Mesendoderm (in vitro differentiated cells): ENCODE measurements around the gene ST7L.

Experiments
- DNase-seq: peaks from one replicate; pipeline ENCODE4 v3.0.0; 2013
- H2AK5ac ChIP-seq: 2 replicates; pipeline ENCODE4 v1.6.1; 2013; ENCODE audit warnings: low read length, inconsistent platforms
- H2BK120ac ChIP-seq: 2 replicates; pipeline ENCODE4 v1.6.1; 2013; ENCODE audit warnings: low read depth, mild to moderate bottlenecking, low read length, moderate library complexity, mixed read lengths
- H2BK15ac ChIP-seq: replicated peaks from 2 replicates; pipeline ENCODE4 v1.6.1; 2013; ENCODE audit warnings: low read depth, mild to moderate bottlenecking, moderate library complexity
- H2BK5ac ChIP-seq: 2 replicates; pipeline ENCODE4 v1.6.1; 2013; ENCODE audit warnings: low read length, inconsistent platforms
- H3K18ac ChIP-seq: 2 replicates; pipeline ENCODE4 v1.6.1; 2013; ENCODE audit warnings: mild to moderate bottlenecking, low read length, mixed read lengths
- H3K23ac ChIP-seq: one replicate; pipeline ENCODE4 v1.6.1; 2013; ENCODE audit warnings: low read length
- H3K27ac ChIP-seq: 2 replicates; pipeline ENCODE4 v1.5.1; 2013; ENCODE audit warnings: low read depth, mild to moderate bottlenecking, inconsistent platforms, low read length, moderate library complexity
- H3K27me3 ChIP-seq: 2 replicates; pipeline ENCODE4 v1.6.1; 2013; ENCODE audit warnings: low read length, control low read depth, mild to moderate bottlenecking, inconsistent platforms; ENCODE audit not compliant: insufficient read depth, poor library complexity
- H3K36me3 ChIP-seq: 2 replicates; pipeline ENCODE4 v1.6.1; 2013; ENCODE audit warnings: low read length, inconsistent platforms; ENCODE audit not compliant: control insufficient read depth, insufficient read depth
- H3K4ac ChIP-seq: one replicate; pipeline ENCODE4 v1.6.1; 2013; ENCODE audit warnings: low read depth, mild to moderate bottlenecking, low read length, moderate library complexity
- H3K4me1 ChIP-seq: 2 replicates; pipeline ENCODE4 v1.6.1; 2013; ENCODE audit warnings: low read depth, low read length, inconsistent platforms; ENCODE audit not compliant: control insufficient read depth
- H3K4me2 ChIP-seq: 2 replicates; pipeline ENCODE4 v1.6.1; 2013; ENCODE audit warnings: low read length
- H3K4me3 ChIP-seq: 2 replicates; pipeline ENCODE4 v1.5.1; 2013; ENCODE audit warnings: mild to moderate bottlenecking, low read length
- H3K56ac ChIP-seq: one replicate; pipeline ENCODE4 v1.6.1; 2013; ENCODE audit warnings: low read length
- H3K79me1 ChIP-seq: 2 replicates; pipeline ENCODE4 v1.6.1; 2013; ENCODE audit warnings: low read length, inconsistent platforms
- H3K79me2 ChIP-seq: 2 replicates; pipeline ENCODE4 v1.6.1; 2013; ENCODE audit warnings: mild to moderate bottlenecking, low read length; ENCODE audit not compliant: control insufficient read depth, insufficient read depth
- H3K9ac ChIP-seq: 2 replicates; pipeline ENCODE4 v1.6.1; 2013; ENCODE audit warnings: low read length, inconsistent platforms
- H4K5ac ChIP-seq: one replicate; pipeline ENCODE4 v1.6.1; 2013; ENCODE audit warnings: low read length
- H4K8ac ChIP-seq: one replicate; pipeline ENCODE4 v1.6.1; 2013; ENCODE audit warnings: low read depth, mild to moderate bottlenecking, control low read depth, low read length, moderate library complexity
- WGBS: extraction: QIAGEN DNeasy Blood & Tissue Kit; methylation state at CpG from one replicate; pipeline ENCODE4 v1.1.7; 2013; ENCODE audit warnings: low lambda C conversion rate, missing lambda C conversion rate; ENCODE audit not compliant: insufficient coverage; ENCODE audit errors: extremely low coverage; 5-methylcytosine and 5-hydroxymethylcytosine counted together

Gene ST7L

DNA sequence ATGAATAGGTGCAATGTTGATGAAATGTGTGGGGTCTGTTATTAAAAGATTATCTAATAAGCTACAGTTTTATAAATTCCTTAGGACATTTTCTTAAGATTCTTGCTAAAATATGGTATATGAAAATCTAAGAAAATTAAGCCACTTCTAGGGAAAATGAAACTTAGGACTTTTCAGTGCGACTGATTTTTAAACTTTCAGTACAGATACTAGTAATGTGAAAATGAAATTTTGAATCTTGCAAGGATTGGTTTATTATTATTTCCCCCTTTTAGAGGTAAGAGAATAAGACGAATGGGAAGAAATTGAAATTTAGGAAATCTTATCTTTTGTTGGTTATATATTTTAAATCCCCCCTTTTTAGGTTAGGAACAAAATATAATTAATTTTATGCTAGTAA, 17.1 kb upstream of the ST7L start:
- Histone ChIP-seq H3K23ac (no peak overlapping the region), H3K36me3 (no peaks in the 10 kb centered on the region), H4K8ac (no peak overlapping the region), H3K79me2 (peaks cover 44% of the 10 kb centered on the region), H3K9ac (no peak overlapping the region), H3K4ac (no peak overlapping the region), H2BK15ac (no peak overlapping the region), H2BK120ac (no peak overlapping the region), H2AK5ac (no peak overlapping the region), H3K56ac (no peak overlapping the region), H3K4me1 (peaks cover 6% of the 10 kb centered on the region), H4K5ac (no peak overlapping the region), H3K4me2 (no peak overlapping the region), H3K79me1 (peaks cover 4% of the 10 kb centered on the region), H3K18ac (no peak overlapping the region), H3K27me3 (no peaks in the 10 kb centered on the region), H3K4me3 (no peak overlapping the region), H2BK5ac (no peak overlapping the region), H3K27ac (no peak overlapping the region)
- DNase-seq: no peak
- no CpG with 5 or more reads among the region's 2 CpGs for WGBS

GRCh38 chr1:112634367-112634766, 15.4 kb upstream of the ST7L start:
- no peak overlapping the region for H3K9ac ChIP-seq
- H3K27ac ChIP-seq: no peak overlapping the region
- H3K4me1 ChIP-seq: peaks cover 6% of the 10 kb centered on the region

GRCh38 chr1:112633628-112634027, 14.7 kb upstream of the ST7L start:
- H2AK5ac ChIP-seq: no peak overlapping the region
- peak; percentile 60 for DNase-seq
- no CpG with 5 or more reads among the region's 2 CpGs for WGBS

More at GRCh38 chr1:112634367-112634766, 15.4 kb upstream of the ST7L start:
- peaks cover 58% of the 10 kb centered on the region for H3K79me2 ChIP-seq
- no peak overlapping the region for H2BK5ac ChIP-seq
- no peak overlapping the region for H2BK120ac ChIP-seq
- H3K4me2 ChIP-seq: no peak overlapping the region
- no peak overlapping the region for H3K4me3 ChIP-seq
- no peak for DNase-seq
- H2AK5ac ChIP-seq: no peak overlapping the region
- no peak overlapping the region for H3K18ac ChIP-seq
- no peaks in the 10 kb centered on the region for H3K36me3 ChIP-seq
- H3K4ac ChIP-seq: no peak overlapping the region
- no peak overlapping the region for H3K23ac ChIP-seq
- no peak overlapping the region for H3K56ac ChIP-seq
- H4K8ac ChIP-seq: no peak overlapping the region
- H3K79me1 ChIP-seq: peaks cover 8% of the 10 kb centered on the region
- no peak overlapping the region for H4K5ac ChIP-seq
- H2BK15ac ChIP-seq: no peak overlapping the region
- H3K27me3 ChIP-seq: no peaks in the 10 kb centered on the region

GRCh38 chr1:112629256-112629655, 10.3 kb upstream of the ST7L start:
- H3K18ac ChIP-seq: no peak overlapping the region

More at GRCh38 chr1:112633628-112634027, 14.7 kb upstream of the ST7L start:
- H3K18ac ChIP-seq: no peak overlapping the region
- H3K79me2 ChIP-seq: peaks cover 63% of the 10 kb centered on the region
- no peak overlapping the region for H3K27ac ChIP-seq
- H2BK5ac ChIP-seq: no peak overlapping the region
- H3K9ac ChIP-seq: no peak overlapping the region
- no peak overlapping the region for H2BK15ac ChIP-seq
- peaks cover 13% of the 10 kb centered on the region for H3K79me1 ChIP-seq
- no peak overlapping the region for H4K5ac ChIP-seq
- no peak overlapping the region for H4K8ac ChIP-seq
- no peak overlapping the region for H2BK120ac ChIP-seq
- H3K4me3 ChIP-seq: no peak overlapping the region
- H3K23ac ChIP-seq: no peak overlapping the region
- no peaks in the 10 kb centered on the region for H3K27me3 ChIP-seq
- no peak overlapping the region for H3K4ac ChIP-seq
- H3K4me1 ChIP-seq: peaks cover 6% of the 10 kb centered on the region
- H3K4me2 ChIP-seq: no peak overlapping the region
- H3K36me3 ChIP-seq: no peaks in the 10 kb centered on the region
- H3K56ac ChIP-seq: no peak overlapping the region

GRCh38 chr1:112628516-112628915, 9.6 kb upstream of the ST7L start:
- Histone ChIP-seq H3K4ac (no peak overlapping the region), H4K5ac (no peak overlapping the region), H3K79me1 (peaks cover 23% of the 10 kb centered on the region), H3K79me2 (peaks cover 74% of the 10 kb centered on the region), H3K9ac (no peak overlapping the region), H2BK15ac (no peak overlapping the region), H3K36me3 (no peaks in the 10 kb centered on the region), H3K23ac (no peak overlapping the region), H3K4me2 (no peak overlapping the region), H2BK5ac (no peak overlapping the region), H2AK5ac (no peak overlapping the region), H2BK120ac (no peak overlapping the region), H3K18ac (no peak overlapping the region), H3K27me3 (no peaks in the 10 kb centered on the region), H3K4me1 (peaks cover 2% of the 10 kb centered on the region), H3K27ac (no peak overlapping the region), H4K8ac (no peak overlapping the region), H3K4me3 (no peak overlapping the region), H3K56ac (no peak overlapping the region)
- WGBS: no CpG with 5 or more reads among the region's 2 CpGs
- DNase-seq: no peak

More at GRCh38 chr1:112629256-112629655, 10.3 kb upstream of the ST7L start:
- Histone ChIP-seq H2AK5ac (no peak overlapping the region), H4K5ac (no peak overlapping the region), H3K9ac (no peak overlapping the region), H3K4me1 (peaks cover 2% of the 10 kb centered on the region), H3K4ac (no peak overlapping the region), H3K79me2 (peaks cover 74% of the 10 kb centered on the region), H3K27ac (no peak overlapping the region), H3K79me1 (peaks cover 23% of the 10 kb centered on the region), H3K36me3 (no peaks in the 10 kb centered on the region), H3K4me2 (no peak overlapping the region), H4K8ac (no peak overlapping the region), H2BK120ac (no peak overlapping the region), H3K4me3 (no peak overlapping the region), H2BK5ac (no peak overlapping the region), H3K23ac (no peak overlapping the region), H2BK15ac (no peak overlapping the region), H3K56ac (no peak overlapping the region), H3K27me3 (no peaks in the 10 kb centered on the region)
- DNase-seq: no peak

GRCh38 chr1:112626887-112627286, 7.9 kb upstream of the ST7L start:
- Histone ChIP-seq H2BK15ac (no peak overlapping the region), H3K27ac (no peak overlapping the region), H3K4me3 (no peak overlapping the region), H3K9ac (no peak overlapping the region), H3K27me3 (no peaks in the 10 kb centered on the region), H3K36me3 (no peaks in the 10 kb centered on the region), H3K4me2 (no peak overlapping the region), H2AK5ac (no peak overlapping the region), H4K8ac (no peak overlapping the region), H3K79me1 (peaks cover 23% of the 10 kb centered on the region), H2BK5ac (no peak overlapping the region), H3K56ac (no peak overlapping the region), H3K18ac (no peak overlapping the region), H3K79me2 (peaks cover 69% of the 10 kb centered on the region), H3K4ac (no peak overlapping the region), H3K23ac (no peak overlapping the region), H2BK120ac (no peak overlapping the region), H4K5ac (no peak overlapping the region), H3K4me1 (no peaks in the 10 kb centered on the region)
- no peak for DNase-seq
